ENCODE data around the gene MEPE. TPM values are rescaled to one million over a fixed set of nuclear protein-coding genes. Genes with fewer than 3 reads are reported as not detected.

The MEPE gene
- polyA plus RNA-seq, 1 donor (not counting 4 experiments of a cell fraction or from before 2014, with no cell fraction given): not detected

DNA sequence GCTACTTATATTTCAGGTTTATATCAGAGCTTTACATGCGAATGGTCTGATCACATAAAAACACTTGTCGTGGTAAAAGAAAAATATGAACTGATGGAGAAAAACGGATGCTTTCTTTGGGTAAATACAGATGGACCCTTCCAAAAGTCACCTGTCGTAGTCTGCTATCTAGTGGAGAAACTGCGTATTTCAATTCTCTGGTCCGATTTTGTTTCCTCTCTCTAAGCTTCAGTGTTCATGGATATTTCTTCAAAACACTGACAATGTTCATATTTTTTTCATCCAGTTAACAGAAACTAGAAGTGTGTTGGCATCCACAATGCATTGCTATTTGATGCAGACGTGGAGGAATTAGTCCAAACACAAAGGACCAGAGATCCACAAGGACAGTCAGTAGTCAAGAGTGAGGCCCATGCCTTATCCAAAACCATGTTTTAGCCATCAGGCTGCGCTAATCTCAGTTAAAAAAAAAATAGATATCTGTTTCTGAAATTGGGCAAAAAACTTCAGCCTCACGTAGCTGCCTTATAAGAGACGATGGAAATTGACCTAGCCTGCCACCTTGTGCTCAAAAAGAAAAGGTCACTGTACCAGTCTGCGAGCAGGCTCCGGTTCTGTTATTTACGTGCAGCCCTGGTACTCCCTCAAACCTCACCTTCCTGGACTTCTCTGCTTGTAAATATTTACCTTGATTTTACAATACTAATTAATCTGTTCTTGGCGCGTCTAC lies 16.0 kb downstream of the MEPE start:
- no peaks in the 10 kb centered on the region for H4K20me1 ChIP-seq (ENCODE audit: control insufficient read depth, extremely low read depth, insufficient read depth, low read length)
- dilution Hi-C loops (cut with MboI; ENCODE audit: extremely low pct_ligation_motif_present, low sequenced_read_pairs): no loop called here
- H3K36me3 ChIP-seq (ENCODE audit: control insufficient read depth in 2 of 2, extremely low read depth in 1 of 2, insufficient read depth in 2 of 2, low read length in 2 of 2): no peaks in the 10 kb centered on the region
- no peaks in the 10 kb centered on the region for H3K9me1 ChIP-seq (ENCODE audit: control insufficient read depth, extremely low read depth, insufficient read depth, low read length)
- no peak overlapping the region for H3K9ac ChIP-seq (ENCODE audit: control insufficient read depth, extremely low read depth, insufficient read depth, low read length)
- DNase-seq (ENCODE audit: low read depth, low spot score): no peak
- no peaks in the 10 kb centered on the region for H3K9me3 ChIP-seq (ENCODE audit: control insufficient read depth, low read depth, low read length)
- H3K27ac ChIP-seq (ENCODE audit: control insufficient read depth, insufficient read depth, low read length): no peak overlapping the region
- H2AFZ ChIP-seq (ENCODE audit: control insufficient read depth, low read length): peak overlapping the region; percentile 29
- H3K4me2 ChIP-seq (ENCODE audit: control insufficient read depth, extremely low read depth, insufficient read depth, low read depth, low read length): peak overlapping the region; percentile 35
- H3K27me3 ChIP-seq (ENCODE audit: control insufficient read depth, extremely low read depth, insufficient read depth, low read length): peaks cover 7% of the 10 kb centered on the region
- no peak overlapping the region for H3K4me3 ChIP-seq (ENCODE audit: control insufficient read depth in 2 of 3, extremely low read depth in 1 of 3, insufficient read depth in 2 of 3, low read depth in 1 of 3, low read length in 3 of 3)
- peak; percentile 79 for FAIRE-seq
- H3K4me1 ChIP-seq (ENCODE audit: control insufficient read depth, extremely low read depth, insufficient read depth, low read length): peaks cover 3% of the 10 kb centered on the region
- no peak for TF ChIP-seq EZH2 (IDR thresholded peaks at IDR 0.05; ENCODE audit: low read length)
- TF ChIP-seq, protein P1, sequence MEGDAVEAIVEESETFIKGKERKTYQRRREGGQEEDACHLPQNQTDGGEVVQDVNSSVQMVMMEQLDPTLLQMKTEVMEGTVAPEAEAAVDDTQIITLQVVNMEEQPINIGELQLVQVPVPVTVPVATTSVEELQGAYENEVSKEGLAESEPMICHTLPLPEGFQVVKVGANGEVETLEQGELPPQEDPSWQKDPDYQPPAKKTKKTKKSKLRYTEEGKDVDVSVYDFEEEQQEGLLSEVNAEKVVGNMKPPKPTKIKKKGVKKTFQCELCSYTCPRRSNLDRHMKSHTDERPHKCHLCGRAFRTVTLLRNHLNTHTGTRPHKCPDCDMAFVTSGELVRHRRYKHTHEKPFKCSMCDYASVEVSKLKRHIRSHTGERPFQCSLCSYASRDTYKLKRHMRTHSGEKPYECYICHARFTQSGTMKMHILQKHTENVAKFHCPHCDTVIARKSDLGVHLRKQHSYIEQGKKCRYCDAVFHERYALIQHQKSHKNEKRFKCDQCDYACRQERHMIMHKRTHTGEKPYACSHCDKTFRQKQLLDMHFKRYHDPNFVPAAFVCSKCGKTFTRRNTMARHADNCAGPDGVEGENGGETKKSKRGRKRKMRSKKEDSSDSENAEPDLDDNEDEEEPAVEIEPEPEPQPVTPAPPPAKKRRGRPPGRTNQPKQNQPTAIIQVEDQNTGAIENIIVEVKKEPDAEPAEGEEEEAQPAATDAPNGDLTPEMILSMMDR (optimal IDR thresholded peaks at IDR 0.05 in 1 of 3, IDR thresholded peaks at IDR 0.05 in 1 of 3, conservative IDR thresholded peaks at IDR 0.05 in 1 of 3; ENCODE audit: extremely low read depth in 1 of 3, insufficient read depth in 2 of 3, low read length in 3 of 3): peak; percentile 57 to 76 (median 60)
- no peaks in the 10 kb centered on the region for H3K79me2 ChIP-seq (ENCODE audit: control insufficient read depth, insufficient read depth, low read length)

GRCh38 chr4:87849612-87850011 lies 16.8 kb downstream of the MEPE start:
- TF ChIP-seq EZH2 (IDR thresholded peaks at IDR 0.05; ENCODE audit: low read length): no peak
- TF ChIP-seq, protein P1 (optimal IDR thresholded peaks at IDR 0.05 in 1 of 3, IDR thresholded peaks at IDR 0.05 in 1 of 3, conservative IDR thresholded peaks at IDR 0.05 in 1 of 3; ENCODE audit: extremely low read depth in 1 of 3, insufficient read depth in 2 of 3, low read length in 3 of 3): no peak
- no peak overlapping the region for H2AFZ ChIP-seq (ENCODE audit: control insufficient read depth, low read length)
- H3K9ac ChIP-seq (ENCODE audit: control insufficient read depth, extremely low read depth, insufficient read depth, low read length): no peak overlapping the region
- dilution Hi-C loops (cut with MboI; ENCODE audit: extremely low pct_ligation_motif_present, low sequenced_read_pairs): loop anchor here (25.0 kb wide), 2 partner anchors 113 to 363 kb away; no protein-coding TSS in a partner anchor
- no peak overlapping the region for H3K4me3 ChIP-seq (ENCODE audit: control insufficient read depth in 2 of 3, extremely low read depth in 1 of 3, insufficient read depth in 2 of 3, low read depth in 1 of 3, low read length in 3 of 3)
- no peak overlapping the region for H3K4me2 ChIP-seq (ENCODE audit: control insufficient read depth, extremely low read depth, insufficient read depth, low read depth, low read length)
- no peaks in the 10 kb centered on the region for H3K9me1 ChIP-seq (ENCODE audit: control insufficient read depth, extremely low read depth, insufficient read depth, low read length)
- no peaks in the 10 kb centered on the region for H3K36me3 ChIP-seq (ENCODE audit: control insufficient read depth in 2 of 2, extremely low read depth in 1 of 2, insufficient read depth in 2 of 2, low read length in 2 of 2)
- FAIRE-seq (peak; percentile 60), DNase-seq (ENCODE audit: low read depth, low spot score) (no peak)
- H3K9me3 ChIP-seq (ENCODE audit: control insufficient read depth, low read depth, low read length): no peaks in the 10 kb centered on the region
- H3K27ac ChIP-seq (ENCODE audit: control insufficient read depth, insufficient read depth, low read length): no peak overlapping the region
- peaks cover 3% of the 10 kb centered on the region for H3K4me1 ChIP-seq (ENCODE audit: control insufficient read depth, extremely low read depth, insufficient read depth, low read length)
- no peaks in the 10 kb centered on the region for H4K20me1 ChIP-seq (ENCODE audit: control insufficient read depth, extremely low read depth, insufficient read depth, low read length)
- H3K79me2 ChIP-seq (ENCODE audit: control insufficient read depth, insufficient read depth, low read length): no peaks in the 10 kb centered on the region
- peaks cover 7% of the 10 kb centered on the region for H3K27me3 ChIP-seq (ENCODE audit: control insufficient read depth, extremely low read depth, insufficient read depth, low read length)
